GM13976 (cell line): ENCODE results near the gene ANKRD55.

Source experiments
- DNase-seq: peaks from one replicate; pipeline ENCODE4 v3.0.0; 2012; ENCODE audit warnings: low spot score
- in situ Hi-C: fragments of 300-500 bp; cut with MboI; formaldehyde crosslinking; loops from one replicate; pipeline ENCODE4 v1.12.0; 2022; ENCODE audit warnings: low sequenced_read_pairs, mixed read lengths, inconsistent platforms; ENCODE audit not compliant: unreplicated experiment
- TF ChIP-seq, protein P1 (sequence below): IDR thresholded peaks from 2 replicates; pipeline ENCODE4 v1.5.1; 2012; ENCODE audit warnings: borderline replicate concordance, mild to moderate bottlenecking; ENCODE audit not compliant: insufficient read depth; ENCODE audit errors: extremely low read depth, missing control alignments, control extremely low read depth

Gene ANKRD55

GRCh38 chr5:56166671-56167385 lies 66.3 kb downstream of the ANKRD55 start:
- DNase-seq = no peak
- TF ChIP-seq, protein P1, sequence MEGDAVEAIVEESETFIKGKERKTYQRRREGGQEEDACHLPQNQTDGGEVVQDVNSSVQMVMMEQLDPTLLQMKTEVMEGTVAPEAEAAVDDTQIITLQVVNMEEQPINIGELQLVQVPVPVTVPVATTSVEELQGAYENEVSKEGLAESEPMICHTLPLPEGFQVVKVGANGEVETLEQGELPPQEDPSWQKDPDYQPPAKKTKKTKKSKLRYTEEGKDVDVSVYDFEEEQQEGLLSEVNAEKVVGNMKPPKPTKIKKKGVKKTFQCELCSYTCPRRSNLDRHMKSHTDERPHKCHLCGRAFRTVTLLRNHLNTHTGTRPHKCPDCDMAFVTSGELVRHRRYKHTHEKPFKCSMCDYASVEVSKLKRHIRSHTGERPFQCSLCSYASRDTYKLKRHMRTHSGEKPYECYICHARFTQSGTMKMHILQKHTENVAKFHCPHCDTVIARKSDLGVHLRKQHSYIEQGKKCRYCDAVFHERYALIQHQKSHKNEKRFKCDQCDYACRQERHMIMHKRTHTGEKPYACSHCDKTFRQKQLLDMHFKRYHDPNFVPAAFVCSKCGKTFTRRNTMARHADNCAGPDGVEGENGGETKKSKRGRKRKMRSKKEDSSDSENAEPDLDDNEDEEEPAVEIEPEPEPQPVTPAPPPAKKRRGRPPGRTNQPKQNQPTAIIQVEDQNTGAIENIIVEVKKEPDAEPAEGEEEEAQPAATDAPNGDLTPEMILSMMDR = no peak
- in situ Hi-C loops = no loop called here

DNA sequence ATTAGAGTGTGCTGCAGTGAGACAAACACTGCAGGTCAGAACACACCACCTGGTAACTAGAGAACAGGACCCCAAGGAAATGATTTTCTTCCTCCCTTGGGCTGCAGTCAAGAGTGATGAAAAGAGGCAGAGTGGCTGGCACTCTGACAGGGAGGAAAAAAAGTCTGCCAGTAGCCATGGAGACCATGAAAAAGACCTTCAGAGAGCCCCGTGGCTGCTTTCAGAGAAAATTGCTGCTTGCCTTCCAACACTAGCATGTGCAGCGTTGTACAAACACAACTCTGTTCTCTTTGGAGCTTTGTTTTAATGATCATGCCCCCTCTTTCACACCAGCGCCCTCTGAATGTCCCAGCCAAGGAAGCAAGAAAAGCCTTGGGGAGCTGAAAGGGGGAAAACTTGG lies 68.8 kb downstream of the ANKRD55 start:
- no peak for DNase-seq
- TF ChIP-seq, protein P1 = no peak
- in situ Hi-C loops = no loop called here

- in situ Hi-C loops = no loop called here
- no peak for DNase-seq
- TF ChIP-seq, protein P1 = no peak
These were observed 71.2 kb downstream of the ANKRD55 start for GRCh38 chr5:56161927-56162326.

GRCh38 chr5:56161439-56161823 lies 71.7 kb downstream of the ANKRD55 start:
- in situ Hi-C loops = no loop called here
- TF ChIP-seq, protein P1 = no peak
- DNase-seq = no peak

- DNase-seq = no peak
- TF ChIP-seq, protein P1 = no peak
- in situ Hi-C loops = no loop called here
These were observed 72.2 kb downstream of the ANKRD55 start for GRCh38 chr5:56160723-56161438.

GRCh38 chr5:56159521-56159947 lies 73.6 kb downstream of the ANKRD55 start:
- no peak for DNase-seq
- in situ Hi-C loops = no loop called here
- TF ChIP-seq, protein P1 = no peak
